CD4-positive, alpha-beta T cell (primary cell): ENCODE measurements around the gene PPP1R9A. TPM values are rescaled to one million over a fixed set of nuclear protein-coding genes. Genes with fewer than 3 reads are reported as not detected.

Experiments
- ATAC-seq: fragments of 200-7000 bp; cut with Tn5 transposase; one replicate; pipeline ENCODE4 v1.10.0; 2022; ENCODE audit warnings: mild to moderate bottlenecking; ENCODE audit not compliant: poor library complexity
- CTCF ChIA-PET: fragments of 350-600 bp; sonication (Branson Sonifier 250); formaldehyde crosslinking; loops from one replicate; lab custom pipeline; 2021; ENCODE audit warnings: antibody characterized with exemption, inconsistent platforms; lab: Charles Lee
- POLR2A ChIA-PET: fragments of 350-600 bp; sonication (Branson Sonifier 250); formaldehyde crosslinking; loops from one replicate; lab custom pipeline; 2021; ENCODE audit warnings: antibody characterized with exemption, inconsistent platforms; lab: Charles Lee
- DNase-seq, 14 experiments: peaks; one replicate each; pipeline ENCODE4 v3.0.0-alpha.2; 2013 to 2020; ENCODE audit warnings: mixed read lengths in 2 of 14
- H3K27ac ChIP-seq, 2 donors: one replicate each; pipeline versions ENCODE4 v1.5.1 to v1.7.0; 2013; ENCODE audit warnings: low read length in 2 of 2, low read depth in 1 of 2, mild to moderate bottlenecking in 1 of 2
- H3K27me3 ChIP-seq, 2 experiments: 1 replicate in 1 of 2; 2 replicates in 1 of 2; pipeline versions ENCODE4 v1.6.1 to v1.7.0; 2013; ENCODE audit warnings: low read length in 2 of 2, control low read depth in 1 of 2, mild to moderate bottlenecking in 1 of 2, moderate library complexity in 1 of 2; ENCODE audit not compliant: insufficient read depth in 2 of 2, control insufficient read depth in 1 of 2
- H3K36me3 ChIP-seq: one replicate; pipeline ENCODE4 v1.6.1; 2013; ENCODE audit warnings: low read length, control low read depth; ENCODE audit not compliant: insufficient read depth
- H3K4me1 ChIP-seq: one replicate; pipeline ENCODE4 v1.6.1; 2013; ENCODE audit warnings: low read length, control low read depth; ENCODE audit not compliant: insufficient read depth
- H3K4me3 ChIP-seq: one replicate; pipeline ENCODE4 v1.5.1; 2013; ENCODE audit warnings: mild to moderate bottlenecking, low read length, moderate library complexity
- H3K9me3 ChIP-seq, 2 experiments: 1 replicate in 1 of 2; 2 replicates in 1 of 2; pipeline versions ENCODE4 v1.6.1 to v1.7.0; 2013; ENCODE audit warnings: low read length in 2 of 2, mild to moderate bottlenecking in 2 of 2, control low read depth in 1 of 2, moderate library complexity in 1 of 2; ENCODE audit not compliant: control insufficient read depth in 1 of 2, insufficient read depth in 1 of 2
- H3K27ac Mint-ChIP-seq: one replicate; pipeline ENCODE4 v1.8.0; 2020; ENCODE audit warnings: mixed read lengths
- H3K27me3 Mint-ChIP-seq: one replicate; pipeline ENCODE4 v1.8.0; 2021; ENCODE audit warnings: mixed read lengths
- H3K36me3 Mint-ChIP-seq: one replicate; pipeline ENCODE4 v1.8.0; 2021; ENCODE audit warnings: low read depth, mixed read lengths
- H3K4me1 Mint-ChIP-seq: one replicate; pipeline ENCODE4 v1.8.0; 2021; ENCODE audit warnings: low read depth, mixed read lengths
- H3K4me3 Mint-ChIP-seq: one replicate; pipeline ENCODE4 v1.8.0; 2020; ENCODE audit warnings: mild to moderate bottlenecking, mixed read lengths
- H3K9me3 Mint-ChIP-seq: one replicate; pipeline ENCODE4 v1.8.0; 2020; ENCODE audit warnings: mixed read lengths
- CTCF ChIP-seq: fragments of 200-600 bp; IDR thresholded peaks from one replicate; pipeline ENCODE4 v1.8.0; 2022; ENCODE audit warnings: antibody characterized with exemption, mild to moderate bottlenecking
- intact Hi-C, 2 experiments: fragments of 100-400 bp; cut with DNase I in 1 of 2; cut with micrococcal nuclease in 1 of 2; formaldehyde crosslinking; loops; one replicate each; pipeline versions ENCODE4 v1.15.1 to v1.9.0; 2023 to 2025; cut with DNase I, micrococcal nuclease
- total RNA-seq, 174 experiments: library from RNA in 2 of 174; stranded (reverse) in 2 of 174; gene quantifications; one replicate each; pipeline ENCODE4 v1.2.3 and lab custom pipeline; 2021 to 2026

Gene PPP1R9A
- total RNA-seq, 2 experiments from 2014 or later, result not detected

DNA sequence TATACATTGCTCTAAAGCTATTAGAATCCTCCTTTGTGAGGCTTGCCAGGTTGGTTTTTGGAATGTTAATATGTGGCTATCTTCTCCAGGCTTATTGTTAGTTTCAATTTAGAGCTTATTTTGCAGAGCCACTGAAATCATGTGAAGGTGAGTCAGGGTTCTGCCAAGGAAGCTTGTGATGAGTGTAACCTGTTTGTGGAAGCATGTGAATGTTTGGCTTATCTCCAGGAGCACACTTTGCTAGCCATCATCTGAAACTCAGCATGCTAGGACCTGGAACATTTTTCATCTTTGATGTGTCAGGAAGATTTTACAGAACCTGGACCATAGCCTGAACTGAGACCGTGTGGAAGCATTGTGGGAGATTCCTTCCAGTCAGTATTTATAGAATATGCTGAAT lies 197.3 kb downstream of the PPP1R9A start:
- Mint-ChIP-seq H3K27ac (no peak overlapping the region), H3K4me3 (no peak overlapping the region), H3K27me3 (no peaks in the 10 kb centered on the region), H3K9me3 (no peaks in the 10 kb centered on the region), H3K4me1 (no peaks in the 10 kb centered on the region), H3K36me3 (no peaks in the 10 kb centered on the region)
- no peak for TF ChIP-seq CTCF
- Histone ChIP-seq H3K4me1 (no peaks in the 10 kb centered on the region), H3K27me3 (no peaks in the 10 kb centered on the region), H3K9me3 (no peaks in the 10 kb centered on the region), H3K27ac (no peak overlapping the region), H3K4me3 (no peak overlapping the region), H3K36me3 (no peaks in the 10 kb centered on the region)
- POLR2A ChIA-PET, result no interaction called here
- DNase-seq (no peak), ATAC-seq (no peak)
- CTCF ChIA-PET, result no interaction called here
- intact Hi-C loops, result no loop called here

- Histone ChIP-seq H3K36me3 (no peaks in the 10 kb centered on the region), H3K4me3 (no peak overlapping the region), H3K4me1 (no peaks in the 10 kb centered on the region), H3K27ac (no peak overlapping the region), H3K9me3 (no peaks in the 10 kb centered on the region), H3K27me3 (no peaks in the 10 kb centered on the region)
- no peak for TF ChIP-seq CTCF
- DNase-seq (no peak), ATAC-seq (no peak)
- no peak overlapping the region for H3K27ac Mint-ChIP-seq
- POLR2A ChIA-PET, result no interaction called here
- CTCF ChIA-PET, result no interaction called here
- H3K4me3 Mint-ChIP-seq, result no peak overlapping the region
- no peaks in the 10 kb centered on the region for H3K4me1 Mint-ChIP-seq
- H3K27me3 Mint-ChIP-seq, result no peaks in the 10 kb centered on the region
- intact Hi-C loops, result no loop called here
- H3K36me3 Mint-ChIP-seq, result no peaks in the 10 kb centered on the region
- no peaks in the 10 kb centered on the region for H3K9me3 Mint-ChIP-seq
Measured at GRCh38 chr7:95105627-95106026, 198.2 kb downstream of the PPP1R9A start.

DNA sequence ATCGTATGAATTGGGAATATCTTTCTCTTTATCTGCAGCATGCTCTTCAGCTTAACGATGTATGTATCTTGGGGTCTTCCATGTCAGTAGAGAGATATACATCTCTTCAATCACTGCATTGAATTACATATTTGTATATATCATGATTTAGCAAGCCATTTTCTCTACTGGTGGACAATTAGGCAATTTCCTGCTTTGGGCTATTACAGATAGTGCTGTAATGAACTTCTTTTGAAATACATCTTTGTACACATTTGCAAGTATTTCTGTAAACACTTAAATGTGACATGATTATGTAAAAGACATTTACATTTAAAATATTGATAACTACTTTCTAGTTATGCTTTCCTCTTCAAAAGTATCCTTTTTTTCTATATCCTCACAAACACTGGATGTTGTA lies 199.0 kb downstream of the PPP1R9A start:
- Mint-ChIP-seq H3K27me3 (no peaks in the 10 kb centered on the region), H3K4me1 (no peaks in the 10 kb centered on the region), H3K27ac (no peak overlapping the region), H3K9me3 (no peaks in the 10 kb centered on the region), H3K4me3 (no peak overlapping the region), H3K36me3 (no peaks in the 10 kb centered on the region)
- Histone ChIP-seq H3K4me3 (no peak overlapping the region), H3K4me1 (no peaks in the 10 kb centered on the region), H3K36me3 (no peaks in the 10 kb centered on the region), H3K27me3 (no peaks in the 10 kb centered on the region), H3K27ac (no peak overlapping the region), H3K9me3 (no peaks in the 10 kb centered on the region)
- CTCF ChIA-PET, result no interaction called here
- DNase-seq (no peak), ATAC-seq (no peak)
- no peak for TF ChIP-seq CTCF
- POLR2A ChIA-PET, result no interaction called here
- intact Hi-C loops, result no loop called here
